ENCODE results near the gene WDFY2. TPM values are rescaled to one million over a fixed set of nuclear protein-coding genes. Genes with fewer than 3 reads are reported as not detected.

Gene WDFY2
- total and polyA plus RNA-seq, 8 donors: 11.4 to 25.2 (median 17.2) TPM

DNA sequence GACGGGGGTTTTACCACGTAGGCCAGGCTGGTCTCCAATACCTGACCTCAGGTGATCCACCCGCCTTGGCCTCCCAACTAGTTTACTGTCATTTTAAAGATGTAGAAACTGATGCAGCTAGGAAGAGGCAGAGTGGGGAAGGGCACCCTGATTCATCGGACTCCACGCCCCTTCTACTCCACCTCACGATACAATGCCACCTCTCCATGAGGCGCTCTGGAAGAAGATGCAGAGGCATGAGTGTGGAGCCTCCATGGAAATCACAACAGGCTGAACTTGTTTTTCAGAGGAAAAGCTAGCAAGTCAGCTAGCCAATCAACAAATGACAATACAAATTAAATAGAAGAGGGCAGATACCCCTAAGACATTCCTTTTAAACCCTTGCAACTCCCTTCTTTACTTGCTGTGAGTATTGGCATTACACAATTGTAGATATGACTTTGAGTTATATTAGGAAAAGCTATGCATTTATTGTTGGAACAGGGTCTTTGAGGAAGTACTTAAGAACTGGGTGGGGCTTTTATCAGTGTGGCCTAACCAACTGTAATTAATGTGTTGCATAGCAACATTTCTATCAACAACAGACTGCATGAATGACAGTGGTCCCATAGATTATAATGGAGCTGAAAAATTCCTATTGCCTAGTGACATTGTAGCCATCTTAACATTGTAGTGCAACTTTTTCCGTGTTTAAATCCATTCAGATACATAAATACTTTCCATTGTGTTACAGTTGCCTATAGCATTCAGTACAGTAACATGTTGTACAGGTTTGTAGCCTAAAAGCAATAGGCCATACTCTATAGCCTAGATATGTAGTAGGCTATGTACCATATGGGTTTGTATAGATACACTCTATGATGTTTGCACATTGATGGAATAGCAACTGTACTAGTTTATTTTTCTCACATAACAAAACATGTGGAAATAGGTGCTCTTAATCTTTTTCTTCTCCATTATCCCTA lies 17.6 kb downstream of the WDFY2 start:
- H3K27ac ChIP-seq: no peak overlapping the region
- FAIRE-seq (no peak), ATAC-seq (no peak), DNase-seq (no peak)
- TF ChIP-seq, protein P1, sequence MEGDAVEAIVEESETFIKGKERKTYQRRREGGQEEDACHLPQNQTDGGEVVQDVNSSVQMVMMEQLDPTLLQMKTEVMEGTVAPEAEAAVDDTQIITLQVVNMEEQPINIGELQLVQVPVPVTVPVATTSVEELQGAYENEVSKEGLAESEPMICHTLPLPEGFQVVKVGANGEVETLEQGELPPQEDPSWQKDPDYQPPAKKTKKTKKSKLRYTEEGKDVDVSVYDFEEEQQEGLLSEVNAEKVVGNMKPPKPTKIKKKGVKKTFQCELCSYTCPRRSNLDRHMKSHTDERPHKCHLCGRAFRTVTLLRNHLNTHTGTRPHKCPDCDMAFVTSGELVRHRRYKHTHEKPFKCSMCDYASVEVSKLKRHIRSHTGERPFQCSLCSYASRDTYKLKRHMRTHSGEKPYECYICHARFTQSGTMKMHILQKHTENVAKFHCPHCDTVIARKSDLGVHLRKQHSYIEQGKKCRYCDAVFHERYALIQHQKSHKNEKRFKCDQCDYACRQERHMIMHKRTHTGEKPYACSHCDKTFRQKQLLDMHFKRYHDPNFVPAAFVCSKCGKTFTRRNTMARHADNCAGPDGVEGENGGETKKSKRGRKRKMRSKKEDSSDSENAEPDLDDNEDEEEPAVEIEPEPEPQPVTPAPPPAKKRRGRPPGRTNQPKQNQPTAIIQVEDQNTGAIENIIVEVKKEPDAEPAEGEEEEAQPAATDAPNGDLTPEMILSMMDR (IDR thresholded peaks at IDR 0.05): no peak
- H3K36me3 ChIP-seq: no peaks in the 10 kb centered on the region
- H3K4me1 ChIP-seq: peaks cover 0 to 39% (median 35%) of the 10 kb centered on the region in 3 donors
- H3K9me3 ChIP-seq: no peaks in the 10 kb centered on the region
- no peak overlapping the region for H3K4me3 ChIP-seq
- intact Hi-C loops (cut with DNase I): no loop called here
- 96 to 97% methylated on average over 8 of the region's 8 CpGs for WGBS, 2 donors
- no peaks in the 10 kb centered on the region for H3K27me3 ChIP-seq

DNA sequence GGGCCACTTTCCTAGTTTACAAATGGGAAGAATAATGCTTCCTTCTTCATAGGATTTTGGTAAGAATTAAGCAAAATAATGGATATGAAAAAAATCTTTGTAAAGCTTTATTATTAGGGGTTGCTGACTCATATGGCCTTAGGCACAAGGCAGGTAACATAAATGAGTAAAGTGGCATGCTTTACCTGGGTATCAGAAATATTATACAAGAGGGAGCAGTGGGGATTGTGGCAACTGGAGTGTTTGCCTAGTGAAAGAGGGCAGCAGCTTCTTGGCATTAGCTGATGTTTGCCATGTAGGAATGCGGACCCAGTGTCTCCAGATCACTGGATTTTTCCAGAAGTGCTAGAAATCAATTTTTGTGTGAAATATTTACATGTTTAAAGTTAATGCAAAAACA lies 19.5 kb downstream of the WDFY2 start:
- H3K36me3 ChIP-seq: no peaks in the 10 kb centered on the region
- TF ChIP-seq, protein P1 (IDR thresholded peaks at IDR 0.05): no peak
- H3K4me1 ChIP-seq: peaks cover 0 to 40% (median 29%) of the 10 kb centered on the region in 3 donors
- DNase-seq: no peak
- no peaks in the 10 kb centered on the region for H3K9me3 ChIP-seq
- intact Hi-C loops (cut with DNase I): no loop called here
- 40 to 47% methylated on average over 1 of the region's 1 CpG for WGBS, 2 donors
- no peak overlapping the region for H3K4me3 ChIP-seq
- H3K27ac ChIP-seq: no peak overlapping the region
- no peak for FAIRE-seq
- no peaks in the 10 kb centered on the region for H3K27me3 ChIP-seq
- no peak for ATAC-seq

DNA sequence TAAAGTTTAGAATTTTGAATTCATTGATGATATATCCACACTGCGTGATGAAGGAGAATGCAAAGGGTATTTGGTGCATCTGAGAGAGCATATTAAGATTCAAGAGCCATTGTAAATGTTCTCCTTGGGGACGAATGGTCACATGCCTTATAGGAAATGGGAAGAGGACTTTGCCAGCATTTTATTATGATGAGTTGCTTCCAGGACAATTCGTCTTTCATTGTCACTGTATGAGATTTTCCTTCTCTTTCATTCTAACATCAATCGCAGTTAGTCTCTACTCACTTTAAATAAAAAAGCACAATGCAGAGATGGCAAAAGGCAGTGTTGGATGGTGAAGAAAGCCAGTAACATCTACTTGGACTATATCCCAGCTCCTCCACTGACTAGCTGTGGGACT lies 21.4 kb downstream of the WDFY2 start:
- no peak for FAIRE-seq
- no peak for DNase-seq
- WGBS, 2 donors: 71 to 72% methylated on average over 4 of the region's 4 CpGs
- Histone ChIP-seq H3K4me3 (no peak overlapping the region), H3K4me1 (peaks cover 0 to 27% (median 16%) of the 10 kb centered on the region in 3 donors), H3K36me3 (no peaks in the 10 kb centered on the region), H3K27me3 (no peaks in the 10 kb centered on the region), H3K27ac (no peak overlapping the region), H3K9me3 (no peaks in the 10 kb centered on the region)
- no peak for ATAC-seq
- TF ChIP-seq, protein P1 (IDR thresholded peaks at IDR 0.05): no peak
- intact Hi-C loops (cut with DNase I): no loop called here

DNA sequence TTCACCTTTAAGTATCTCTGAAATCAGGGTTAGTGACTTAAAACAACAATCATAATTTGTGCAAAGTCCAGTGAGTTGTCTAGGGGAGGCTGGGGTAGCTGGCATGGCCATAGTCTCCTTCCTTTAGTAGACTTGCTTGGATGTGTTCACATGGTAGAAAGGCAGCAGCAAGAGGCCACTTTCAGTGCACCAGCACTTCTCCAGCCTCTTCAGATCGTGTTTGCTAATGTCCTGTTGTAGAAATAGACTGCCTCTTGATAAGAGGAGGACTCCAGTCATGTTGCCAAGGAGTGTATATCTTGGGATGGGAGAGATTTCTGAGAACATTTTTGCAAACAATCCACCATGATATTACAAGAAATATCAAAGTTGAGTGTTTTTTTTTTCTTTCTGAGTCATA lies 22.9 kb downstream of the WDFY2 start:
- DNase-seq (no peak), FAIRE-seq (no peak), ATAC-seq (no peak)
- no peak overlapping the region for H3K27ac ChIP-seq
- peaks cover 0 to 19% (median 11%) of the 10 kb centered on the region in 3 donors for H3K4me1 ChIP-seq
- no peak overlapping the region for H3K4me3 ChIP-seq
- intact Hi-C loops (cut with DNase I): no loop called here
- TF ChIP-seq, protein P1 (IDR thresholded peaks at IDR 0.05): no peak
- no peaks in the 10 kb centered on the region for H3K9me3 ChIP-seq
- H3K27me3 ChIP-seq: no peaks in the 10 kb centered on the region
- H3K36me3 ChIP-seq: no peaks in the 10 kb centered on the region
- WGBS, 2 donors: 31 to 46% methylated on average over 1 of the region's 1 CpG

Measured in pancreas (tissue), 10 donors.